Prostate gland (tissue), 2 donors: ENCODE data around the gene HIVEP3. TPM values are rescaled to one million over a fixed set of nuclear protein-coding genes. Genes with fewer than 3 reads are reported as not detected.

Experiments
- DNase-seq: peaks from one replicate; pipeline ENCODE4 v3.0.0-alpha.2; 2019; ENCODE audit warnings: low spot score
- H3K27ac ChIP-seq, 2 donors: fragments of 200-600 bp; sonication (generic); 2 replicates each; pipeline ENCODE4 v1.5.1; 2017 to 2019
- H3K27me3 ChIP-seq: fragments of 200-600 bp; sonication (generic); replicated peaks from 2 replicates; pipeline ENCODE4 v1.5.1; 2019; ENCODE audit not compliant: insufficient read depth
- H3K36me3 ChIP-seq, 2 donors: fragments of 200-600 bp; sonication (generic); 1 replicate in 1 of 2; 2 replicates in 1 of 2; pipeline versions ENCODE4 v1.5.1 to v1.8.1; 2017 to 2019
- H3K4me1 ChIP-seq: fragments of 200-600 bp; sonication (generic); replicated peaks from 2 replicates; pipeline ENCODE4 v1.5.1; 2019
- H3K4me3 ChIP-seq, 2 donors: fragments of 200-600 bp; sonication (generic); 2 replicates each; pipeline ENCODE4 v1.5.1; 2017 to 2019
- H3K9me3 ChIP-seq: fragments of 200-600 bp; sonication (generic); 2 replicates; pipeline ENCODE4 v1.5.1; 2017
- POLR2A ChIP-seq: fragments of 450-650 bp; IDR thresholded peaks from one replicate; pipeline ENCODE4 v1.6.1; 2016; ENCODE audit warnings: antibody characterized with exemption, mild to moderate bottlenecking
- POLR2AphosphoS5 ChIP-seq: sonication (generic); formaldehyde crosslinking; IDR thresholded peaks from one replicate; pipeline ENCODE4 v1.6.1; 2017; ENCODE audit warnings: antibody characterized with exemption
- WGBS: methylation state at CpG from one replicate; pipeline ENCODE4 v1.1.5; 2018; 5-methylcytosine and 5-hydroxymethylcytosine counted together
- intact Hi-C: fragments of 100-400 bp; cut with DNase I; formaldehyde crosslinking; loops from one replicate; pipeline ENCODE4 v1.14.2; 2022
- total RNA-seq, 2 donors: library from RNA; depleted of rRNA; stranded (reverse); fragments of >200 nt; gene quantifications; one replicate each; pipeline ENCODE4 v1.1.0, GENCODE V29; 2016
- TF ChIP-seq, protein P1 (sequence below), 4 experiments: fragments of 200-600 bp in 2 of 4; fragments of 450-650 bp in 2 of 4; sonication (generic) in 2 of 4; IDR thresholded peaks; 1 replicate in 3 of 4; 2 replicates in 1 of 4; pipeline ENCODE4 v1.5.1; 2016 to 2019; ENCODE audit warnings: antibody characterized with exemption in 4 of 4, mild to moderate bottlenecking in 2 of 4, moderate library complexity in 2 of 4

The HIVEP3 gene
- total RNA-seq, 2 donors from 2014 or later = 9.3 to 11.2 TPM

DNA sequence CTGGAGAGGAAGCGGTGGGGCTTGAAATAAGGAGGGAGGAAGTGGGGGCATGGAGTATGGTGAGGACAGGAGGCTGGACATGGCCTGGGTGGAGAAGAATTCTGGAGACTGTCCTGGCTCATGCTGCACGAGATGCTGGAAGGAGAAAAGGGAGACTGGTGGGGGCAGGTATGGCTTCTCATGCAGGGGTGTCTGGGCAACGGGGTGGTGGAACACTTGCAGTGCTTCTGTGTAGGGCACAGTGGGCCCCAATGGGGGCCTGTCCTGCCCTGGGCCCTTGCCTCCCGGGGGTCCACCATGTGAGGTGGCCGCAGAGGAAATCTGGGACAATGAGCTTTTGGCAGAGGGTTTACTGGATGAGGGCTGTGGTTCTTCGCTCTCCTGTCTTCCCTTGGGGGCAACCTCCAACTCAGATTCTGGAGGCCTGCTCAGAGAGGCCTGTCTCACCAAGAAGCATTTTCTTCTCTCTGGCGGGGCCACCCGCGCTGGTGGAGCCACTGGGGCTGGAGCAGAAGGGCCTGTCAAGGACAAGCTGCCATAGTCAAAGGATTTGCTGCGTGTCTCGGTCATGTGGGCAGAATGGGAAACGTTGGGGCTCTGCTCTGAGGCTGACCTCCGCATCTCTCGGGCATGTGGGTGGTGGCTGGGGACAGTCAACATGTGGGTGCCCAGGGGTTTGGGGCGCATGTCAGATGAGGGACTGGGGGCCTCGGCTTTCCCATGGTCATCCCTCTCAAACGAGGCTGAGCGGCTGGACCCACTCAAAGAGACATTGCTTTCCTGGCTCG lies 337.3 kb downstream of the HIVEP3 start:
- no peaks in the 10 kb centered on the region for H3K36me3 ChIP-seq
- no peaks in the 10 kb centered on the region for H3K4me1 ChIP-seq
- no peaks in the 10 kb centered on the region for H3K27me3 ChIP-seq
- intact Hi-C loops = no loop called here
- WGBS = 94% methylated on average over 19 of the region's 19 CpGs
- DNase-seq = no peak
- TF ChIP-seq POLR2A (no peak), POLR2AphosphoS5 (no peak)
- TF ChIP-seq, protein P1, sequence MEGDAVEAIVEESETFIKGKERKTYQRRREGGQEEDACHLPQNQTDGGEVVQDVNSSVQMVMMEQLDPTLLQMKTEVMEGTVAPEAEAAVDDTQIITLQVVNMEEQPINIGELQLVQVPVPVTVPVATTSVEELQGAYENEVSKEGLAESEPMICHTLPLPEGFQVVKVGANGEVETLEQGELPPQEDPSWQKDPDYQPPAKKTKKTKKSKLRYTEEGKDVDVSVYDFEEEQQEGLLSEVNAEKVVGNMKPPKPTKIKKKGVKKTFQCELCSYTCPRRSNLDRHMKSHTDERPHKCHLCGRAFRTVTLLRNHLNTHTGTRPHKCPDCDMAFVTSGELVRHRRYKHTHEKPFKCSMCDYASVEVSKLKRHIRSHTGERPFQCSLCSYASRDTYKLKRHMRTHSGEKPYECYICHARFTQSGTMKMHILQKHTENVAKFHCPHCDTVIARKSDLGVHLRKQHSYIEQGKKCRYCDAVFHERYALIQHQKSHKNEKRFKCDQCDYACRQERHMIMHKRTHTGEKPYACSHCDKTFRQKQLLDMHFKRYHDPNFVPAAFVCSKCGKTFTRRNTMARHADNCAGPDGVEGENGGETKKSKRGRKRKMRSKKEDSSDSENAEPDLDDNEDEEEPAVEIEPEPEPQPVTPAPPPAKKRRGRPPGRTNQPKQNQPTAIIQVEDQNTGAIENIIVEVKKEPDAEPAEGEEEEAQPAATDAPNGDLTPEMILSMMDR (IDR thresholded peaks at IDR 0.05) = no peak
- no peak overlapping the region for H3K27ac ChIP-seq
- H3K4me3 ChIP-seq = no peak overlapping the region
- no peaks in the 10 kb centered on the region for H3K9me3 ChIP-seq

DNA sequence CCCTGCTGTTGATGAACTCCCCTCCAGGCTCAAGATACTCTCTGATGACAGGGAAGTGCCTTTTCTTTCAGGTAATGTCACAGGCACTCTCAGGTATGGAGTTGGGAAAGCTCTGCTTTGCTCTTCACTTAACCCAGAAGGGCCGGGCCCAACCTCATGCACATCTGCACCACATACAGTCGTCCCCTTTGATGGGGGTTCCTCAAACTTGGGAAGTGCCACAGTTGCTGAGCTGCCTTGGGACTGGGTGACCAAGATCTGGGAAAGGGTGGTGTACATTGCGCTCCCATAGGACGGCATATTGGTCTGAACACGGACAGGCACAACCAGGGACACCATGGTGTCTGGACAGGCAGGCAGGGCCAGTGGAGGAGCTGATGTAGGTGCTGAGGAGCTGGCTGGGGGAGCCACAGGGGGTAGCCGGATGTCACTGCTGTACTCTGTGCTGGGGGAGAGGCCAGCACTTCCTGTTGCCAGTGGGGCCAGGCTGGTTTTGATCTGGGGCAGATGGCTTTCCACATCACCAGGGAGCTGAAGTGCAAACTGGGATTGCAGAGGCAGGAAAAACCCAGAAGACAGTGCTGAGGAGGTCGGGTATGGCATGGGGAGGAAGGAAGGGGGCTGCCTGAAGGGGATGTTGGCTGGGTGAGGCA lies 338.1 kb downstream of the HIVEP3 start:
- TF ChIP-seq, protein P1 (IDR thresholded peaks at IDR 0.05) = no peak
- 93% methylated on average over 7 of the region's 7 CpGs for WGBS
- H3K4me3 ChIP-seq = no peak overlapping the region
- no peaks in the 10 kb centered on the region for H3K36me3 ChIP-seq
- no peak for DNase-seq
- H3K27me3 ChIP-seq = no peaks in the 10 kb centered on the region
- intact Hi-C loops = no loop called here
- no peak overlapping the region for H3K27ac ChIP-seq
- H3K9me3 ChIP-seq = no peaks in the 10 kb centered on the region
- no peaks in the 10 kb centered on the region for H3K4me1 ChIP-seq

DNA sequence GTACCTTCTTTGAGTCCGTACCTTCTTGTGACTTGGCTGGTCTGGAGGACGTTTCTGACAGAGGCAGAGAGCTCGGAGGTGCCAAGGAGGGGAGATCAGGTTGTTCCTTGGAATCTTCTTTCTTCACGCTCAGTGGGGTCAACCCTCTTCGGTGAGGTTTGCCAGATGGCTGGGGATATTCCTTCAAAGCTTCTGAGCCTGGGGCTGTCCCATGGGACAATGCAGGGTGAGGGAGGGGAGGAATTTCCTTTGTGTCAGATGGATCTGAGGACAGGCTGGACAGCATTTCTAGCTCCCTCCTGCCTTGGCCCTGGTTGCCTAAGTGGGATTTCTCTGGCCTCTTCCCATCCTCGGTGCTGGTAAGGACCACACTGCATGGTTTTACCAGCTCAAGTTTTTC lies 338.7 kb downstream of the HIVEP3 start:
- H3K27me3 ChIP-seq = no peaks in the 10 kb centered on the region
- H3K9me3 ChIP-seq = no peaks in the 10 kb centered on the region
- H3K4me1 ChIP-seq = no peaks in the 10 kb centered on the region
- no peak overlapping the region for H3K27ac ChIP-seq
- H3K4me3 ChIP-seq = no peak overlapping the region
- WGBS = 93% methylated on average over 6 of the region's 6 CpGs
- intact Hi-C loops = no loop called here
- DNase-seq = no peak
- TF ChIP-seq POLR2A = no peak
- TF ChIP-seq, protein P1 (IDR thresholded peaks at IDR 0.05) = no peak
- TF ChIP-seq POLR2AphosphoS5 = no peak
- no peaks in the 10 kb centered on the region for H3K36me3 ChIP-seq

DNA sequence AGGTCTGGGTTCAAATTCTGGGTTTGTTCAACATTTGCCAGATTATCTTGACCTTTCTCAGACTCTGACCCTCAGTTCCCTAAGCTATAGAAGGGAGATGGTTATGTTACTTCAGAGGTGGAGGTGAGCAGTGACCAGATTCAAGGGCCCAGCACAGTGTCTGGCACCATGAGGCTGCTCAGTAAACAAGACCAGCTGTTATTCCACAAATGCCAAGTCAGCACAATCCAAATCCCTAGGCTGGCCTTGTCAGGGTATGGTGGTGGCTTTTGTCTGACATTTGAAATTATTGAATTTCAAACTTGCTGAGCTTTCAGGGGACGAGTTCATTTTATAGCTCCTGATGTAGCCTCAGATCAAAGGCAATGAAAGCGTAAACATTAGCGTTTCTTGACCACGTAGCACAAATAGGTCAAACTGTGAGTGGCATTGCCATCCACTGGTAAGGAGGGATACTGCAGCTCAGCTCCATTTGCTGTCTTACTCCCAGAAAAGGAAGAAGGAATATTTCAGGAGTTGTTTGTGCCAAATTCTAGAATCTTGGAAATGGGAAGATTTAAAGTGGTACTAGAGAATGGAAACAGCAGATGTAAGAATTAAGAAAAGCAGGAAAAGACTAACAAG lies 339.9 kb downstream of the HIVEP3 start:
- Histone ChIP-seq H3K9me3 (no peaks in the 10 kb centered on the region), H3K4me3 (no peak overlapping the region), H3K27me3 (no peaks in the 10 kb centered on the region), H3K36me3 (no peaks in the 10 kb centered on the region), H3K27ac (no peak overlapping the region), H3K4me1 (no peaks in the 10 kb centered on the region)
- intact Hi-C loops = loop anchor here (10.0 kb wide), 1 partner anchor 226 kb away; no protein-coding TSS in a partner anchor
- TF ChIP-seq POLR2A = no peak
- TF ChIP-seq, protein P1 (IDR thresholded peaks at IDR 0.05) = peak in 2 of 4 experiments; percentile 13 to 35
- no peak for DNase-seq
- 77% methylated on average over 4 of the region's 4 CpGs for WGBS
